ENCODE data around the gene SLITRK4. TPM values are rescaled to one million over a fixed set of nuclear protein-coding genes. Genes with fewer than 3 reads are reported as not detected.

The SLITRK4 gene
- total RNA-seq, 1 donor from 2014 or later = 0.11 TPM

DNA sequence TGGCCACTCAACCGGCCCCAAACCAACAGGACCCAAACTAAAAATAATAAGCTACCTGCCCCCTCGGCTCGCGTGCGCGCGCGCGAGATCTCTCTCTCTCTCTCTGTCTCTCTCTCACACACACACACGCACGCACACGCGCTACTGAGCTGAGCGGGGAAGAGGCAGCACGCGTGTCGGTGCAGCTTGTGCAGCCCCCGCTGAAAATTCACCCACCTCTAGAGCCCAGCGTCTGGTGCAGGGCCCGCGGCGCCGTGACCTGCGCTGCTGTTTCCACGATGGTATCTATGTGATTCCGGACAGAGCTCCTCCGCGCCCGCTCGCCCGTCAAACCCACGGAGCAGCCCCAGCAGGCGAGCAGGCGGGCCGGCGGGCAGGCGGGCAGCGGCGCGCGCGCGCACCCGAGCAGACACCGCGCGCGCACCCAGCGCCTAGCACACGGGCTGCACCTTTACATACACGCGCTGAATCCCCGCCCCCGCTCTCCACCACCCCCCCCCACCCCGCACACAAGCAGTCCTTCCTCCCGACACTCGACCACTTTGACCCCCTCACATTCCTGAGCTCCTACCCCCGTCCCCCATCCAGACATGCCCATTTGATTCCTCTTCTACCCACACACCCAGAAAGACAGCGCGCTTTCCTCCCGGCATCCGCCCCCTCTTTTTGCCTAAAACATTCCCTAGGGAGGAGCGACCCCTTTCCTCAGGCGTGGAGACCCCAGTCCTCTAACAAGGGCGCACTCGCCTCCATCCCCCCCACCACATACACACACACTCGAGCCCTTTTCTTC lies 1.0 kb downstream of the SLITRK4 start:
- H3K4me3 Mint-ChIP-seq (ENCODE audit: unreplicated experiment) = peak overlapping the region; percentile 63
- no peaks in the 10 kb centered on the region for H3K36me3 Mint-ChIP-seq (ENCODE audit: unreplicated experiment)
- H3K27ac Mint-ChIP-seq (ENCODE audit: unreplicated experiment) = no peak overlapping the region
- peaks cover 22% of the 10 kb centered on the region for H3K27me3 Mint-ChIP-seq (ENCODE audit: unreplicated experiment)
- DNase-seq (ENCODE audit: extremely low spot score, unreplicated experiment) = no peak
- TF ChIP-seq CTCF (IDR thresholded peaks at IDR 0.05) = no peak
- H3K9me3 Mint-ChIP-seq (ENCODE audit: unreplicated experiment) = no peaks in the 10 kb centered on the region
- peaks cover 9% of the 10 kb centered on the region for H3K4me1 Mint-ChIP-seq (ENCODE audit: unreplicated experiment)

DNA sequence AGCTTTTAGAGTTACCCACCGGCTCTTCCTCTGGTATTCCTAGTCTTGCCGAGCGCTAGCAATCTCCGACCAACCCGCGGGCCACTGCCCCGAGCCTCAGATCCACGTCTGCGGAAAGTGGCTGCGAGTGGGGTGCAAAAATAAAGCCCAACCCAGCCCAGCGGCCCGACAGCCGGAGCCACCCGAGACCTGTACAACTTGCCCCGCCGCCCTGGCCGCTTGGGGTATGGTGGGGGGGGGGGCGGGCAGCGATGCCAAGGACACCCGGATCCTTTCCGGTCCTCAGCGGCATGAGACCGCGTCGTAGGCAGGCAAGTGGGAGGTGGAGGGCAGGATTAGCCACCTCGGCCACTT lies 1.6 kb downstream of the SLITRK4 start:
- peaks cover 9% of the 10 kb centered on the region for H3K4me1 Mint-ChIP-seq (ENCODE audit: unreplicated experiment)
- peak overlapping the region; percentile 63 for H3K4me3 Mint-ChIP-seq (ENCODE audit: unreplicated experiment)
- H3K36me3 Mint-ChIP-seq (ENCODE audit: unreplicated experiment) = no peaks in the 10 kb centered on the region
- TF ChIP-seq CTCF (IDR thresholded peaks at IDR 0.05) = no peak
- no peak overlapping the region for H3K27ac Mint-ChIP-seq (ENCODE audit: unreplicated experiment)
- no peak for DNase-seq (ENCODE audit: extremely low spot score, unreplicated experiment)
- H3K9me3 Mint-ChIP-seq (ENCODE audit: unreplicated experiment) = no peaks in the 10 kb centered on the region
- H3K27me3 Mint-ChIP-seq (ENCODE audit: unreplicated experiment) = peaks cover 22% of the 10 kb centered on the region

- H3K4me3 Mint-ChIP-seq (ENCODE audit: unreplicated experiment) = peak overlapping the region; percentile 40
- H3K27me3 Mint-ChIP-seq (ENCODE audit: unreplicated experiment) = peaks cover 22% of the 10 kb centered on the region
- no peak for DNase-seq (ENCODE audit: extremely low spot score, unreplicated experiment)
- no peaks in the 10 kb centered on the region for H3K36me3 Mint-ChIP-seq (ENCODE audit: unreplicated experiment)
- H3K9me3 Mint-ChIP-seq (ENCODE audit: unreplicated experiment) = peaks cover 4% of the 10 kb centered on the region
- H3K27ac Mint-ChIP-seq (ENCODE audit: unreplicated experiment) = no peak overlapping the region
- no peak for TF ChIP-seq CTCF (IDR thresholded peaks at IDR 0.05)
- H3K4me1 Mint-ChIP-seq (ENCODE audit: unreplicated experiment) = peaks cover 9% of the 10 kb centered on the region
Observed at GRCh38 chrX:143633461-143634308, 2.2 kb downstream of the SLITRK4 start.

DNA sequence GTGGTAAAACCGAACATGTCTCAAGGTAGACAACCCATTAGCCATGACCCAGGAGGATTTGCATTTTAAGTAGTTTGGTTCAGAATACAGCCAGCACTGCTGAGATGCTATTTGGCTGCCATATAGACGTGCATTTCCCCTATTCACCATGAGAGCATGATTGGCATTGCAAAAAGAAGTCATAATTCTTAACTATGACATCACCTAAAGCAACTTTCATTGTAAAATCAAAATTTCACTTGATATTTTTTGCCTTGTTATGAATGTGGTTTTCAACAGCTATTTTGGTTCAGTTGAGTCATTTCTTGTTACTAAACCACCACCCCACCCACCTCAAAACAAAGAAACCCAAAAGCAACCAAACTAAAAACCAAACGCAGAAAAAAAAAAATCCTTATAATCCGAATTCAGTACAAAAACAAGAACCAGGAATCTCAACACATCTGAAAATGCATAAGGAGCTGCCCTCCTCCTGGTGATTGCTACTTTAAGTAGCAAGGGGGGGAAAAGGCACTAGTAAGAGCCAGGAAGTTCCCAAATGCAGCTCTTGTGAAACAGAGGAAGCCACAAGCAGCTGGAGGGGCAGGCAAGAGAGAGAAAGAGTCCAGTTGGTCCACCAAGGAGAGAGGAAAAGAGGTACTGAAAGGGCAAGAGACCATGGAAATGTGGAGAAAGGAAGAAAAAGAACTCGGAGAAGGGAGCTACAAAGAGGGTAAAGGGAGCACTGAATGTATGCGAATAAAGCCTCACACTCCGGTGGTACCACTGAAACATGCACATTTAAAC lies 3.1 kb downstream of the SLITRK4 start:
- TF ChIP-seq CTCF (IDR thresholded peaks at IDR 0.05) = no peak
- Mint-ChIP-seq H3K4me1 (ENCODE audit: unreplicated experiment) (peaks cover 9% of the 10 kb centered on the region), H3K9me3 (ENCODE audit: unreplicated experiment) (peaks cover 9% of the 10 kb centered on the region), H3K27ac (ENCODE audit: unreplicated experiment) (no peak overlapping the region), H3K36me3 (ENCODE audit: unreplicated experiment) (no peaks in the 10 kb centered on the region), H3K4me3 (ENCODE audit: unreplicated experiment) (no peak overlapping the region), H3K27me3 (ENCODE audit: unreplicated experiment) (peaks cover 22% of the 10 kb centered on the region)
- no peak for DNase-seq (ENCODE audit: extremely low spot score, unreplicated experiment)

Measured in osteocyte (in vitro differentiated cells).